ENCODE data around the gene FOXA3. TPM values are rescaled to one million over a fixed set of nuclear protein-coding genes. Genes with fewer than 3 reads are reported as not detected.
A peak's percentile ranks its signal among the peaks of the same experiment; 100 is the strongest.

Gene FOXA3
- total RNA-seq, 1 experiment from 2014 or later, result 5.8 TPM

DNA sequence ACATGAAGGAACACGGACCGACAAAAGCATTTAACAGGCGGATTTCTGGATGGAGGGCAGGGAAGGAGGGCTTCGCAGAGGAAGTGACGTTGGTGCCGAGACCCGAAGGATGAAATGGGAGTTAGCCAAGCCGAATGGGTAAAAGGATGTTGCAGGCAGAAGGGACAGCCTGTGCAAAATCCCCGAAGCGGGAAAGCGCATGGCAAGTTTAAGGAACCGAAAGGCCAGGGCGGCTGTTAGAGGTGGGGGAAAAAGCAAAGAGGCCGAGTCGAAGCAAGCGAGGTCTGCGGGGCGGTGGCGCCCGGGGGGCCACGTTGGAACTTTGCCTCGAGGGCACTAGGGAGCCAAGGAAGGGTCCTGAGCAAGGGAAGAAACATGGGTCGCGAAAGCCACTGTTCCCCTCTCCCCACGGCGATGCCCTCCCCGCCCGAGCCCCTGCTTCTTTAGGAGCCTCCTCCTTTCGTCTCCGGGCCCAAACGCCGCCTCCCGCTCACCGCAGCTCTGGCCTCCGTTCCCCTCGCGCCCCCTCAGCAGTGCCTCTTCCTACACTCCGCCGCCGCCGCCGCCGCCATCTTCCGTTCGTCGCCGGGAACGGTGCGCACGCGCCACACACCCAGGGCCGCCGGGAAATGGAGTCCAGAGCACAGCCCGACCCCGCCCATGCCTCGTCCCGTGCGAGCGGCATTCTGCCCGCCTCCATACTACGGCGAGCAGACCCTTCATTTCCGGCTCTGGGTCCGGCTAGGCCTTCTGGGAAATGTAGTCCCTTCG lies 1.4 kb upstream of the FOXA3 start, which contains the start of gene SYMPK:
TSS of gene SYMPK (minus strand) at position 584 of the 771 bp plus-strand sequence. CDS start 8,652 bp downstream, outside the sequence.
- Histone ChIP-seq H3K4me3 (replicated peaks in 1 of 2; ENCODE audit: low read depth in 1 of 2, low read length in 2 of 2) (peak within 1 kb of the TSS; percentile 91 to 93), H2AFZ (ENCODE audit: low read depth, low read length, poor library complexity, severe bottlenecking) (peak within 1 kb of the TSS; percentile 29), H3K79me2 (ENCODE audit: insufficient read depth, low read length) (peaks cover 50% of the 10 kb centered on the region), H3K27ac (ENCODE audit: low read depth, low read length) (peak within 1 kb of the TSS; percentile 91), H3K9me2 (ENCODE audit: insufficient read depth) (no peaks in the 10 kb centered on the region), H3K9me3 (ENCODE audit: control insufficient read depth in 1 of 2, insufficient read depth in 1 of 2, low read depth in 1 of 2, low read length in 2 of 2) (no peaks in the 10 kb centered on the region), H4K20me1 (ENCODE audit: insufficient read depth) (no peaks in the 10 kb centered on the region), H3K4me1 (ENCODE audit: control insufficient read depth in 1 of 2, insufficient read depth in 2 of 2, low read length in 2 of 2) (peaks cover 11 to 35% of the 10 kb centered on the region in 2 experiments), H3K9ac (ENCODE audit: low read length) (peak within 1 kb of the TSS; percentile 92), H3K36me3 (ENCODE audit: control insufficient read depth in 1 of 2, insufficient read depth in 2 of 2, low read length in 2 of 2) (peaks cover 11 to 15% of the 10 kb centered on the region in 2 experiments; a peak in 3 of 4 replicates), H3K27me3 (ENCODE audit: insufficient read depth, low read length) (no peaks in the 10 kb centered on the region), H3K4me2 (ENCODE audit: low read length) (peak within 1 kb of the TSS; percentile 81)
- intact Hi-C loops (cut with micrococcal nuclease), result loop anchor here (1.0 kb wide), 1 partner anchor 24 kb away; the partner anchor contains the start of gene IRF2BP1
- ATAC-seq (peak; percentile 91), DNase-seq (ENCODE audit: low read depth, low spot score) (peak; percentile 96)
- TSS peak; percentile 60 for BruUV-seq (replicated peaks)
- ChIA-PET RAD21 (ENCODE audit: low non-redundant PET in 1 of 2, low total read pairs in 2 of 2, uncharacterized antibody in 2 of 2, unreplicated experiment in 2 of 2) (interaction anchor here in 1 of 2 experiments (1.3 kb wide), 1 partner anchor 19 kb away, joined by 4 read pairs; no protein-coding TSS in a partner anchor), CTCF (interaction anchor here (0.5 to 3.6 kb wide), 12 partner anchors 13 to 216 kb away, joined by 3 to 45 read pairs (median 6); partner anchors contain the start of genes IGFL4, IRF2BP1, MYPOP and SIX5), POLR2A (interaction anchor here (0.6 to 2.9 kb wide), 13 partner anchors 10 to 132 kb away, joined by 3 to 24 read pairs (median 3); partner anchors contain the start of genes CCDC61, IRF2BP1, MYPOP and NANOS2)
- TF ChIP-seq SIN3A (IDR thresholded peaks at IDR 0.05; ENCODE audit: low read depth) (no peak; the same call in 1 of the 2 replicates), ZFX (IDR thresholded peaks at IDR 0.05) (peak; percentile 9; the same call in 1 of the 2 replicates), CEBPB (IDR thresholded peaks at IDR 0.05; ENCODE audit: low read depth) (no peak), EZH2 (IDR thresholded peaks at IDR 0.05) (no peak), ZNF274 (IDR thresholded peaks at IDR 0.05; ENCODE audit: low read depth, low read length) (no peak), POLR2A (IDR thresholded peaks at IDR 0.05; ENCODE audit: borderline replicate concordance, extremely low read depth, insufficient read depth, insufficient read length) (peak; percentile 52), POLR2AphosphoS5 (IDR thresholded peaks at IDR 0.05; ENCODE audit: low read depth, low read length) (peak; percentile 71), SP1 (IDR thresholded peaks at IDR 0.05; ENCODE audit: low read depth) (peak; percentile 87), EGR1 (IDR thresholded peaks at IDR 0.05; ENCODE audit: low read depth) (no peak), SRF (IDR thresholded peaks at IDR 0.05; ENCODE audit: low read depth) (no peak), CBX3 (IDR thresholded peaks at IDR 0.05; ENCODE audit: low read depth) (no peak), ELF1 (IDR thresholded peaks at IDR 0.05; ENCODE audit: borderline replicate concordance, low read depth) (no peak; the same call in 1 of the 2 replicates), RAD21 (IDR thresholded peaks at IDR 0.05; ENCODE audit: low read depth) (no peak), YY1 (IDR thresholded peaks at IDR 0.05; ENCODE audit: extremely low read depth, insufficient replicate concordance, low read depth, low read length) (peak; percentile 94), FOSL1 (IDR thresholded peaks at IDR 0.05; ENCODE audit: low read depth) (no peak), JUND (IDR thresholded peaks at IDR 0.05) (no peak)
- TF ChIP-seq, protein P1, sequence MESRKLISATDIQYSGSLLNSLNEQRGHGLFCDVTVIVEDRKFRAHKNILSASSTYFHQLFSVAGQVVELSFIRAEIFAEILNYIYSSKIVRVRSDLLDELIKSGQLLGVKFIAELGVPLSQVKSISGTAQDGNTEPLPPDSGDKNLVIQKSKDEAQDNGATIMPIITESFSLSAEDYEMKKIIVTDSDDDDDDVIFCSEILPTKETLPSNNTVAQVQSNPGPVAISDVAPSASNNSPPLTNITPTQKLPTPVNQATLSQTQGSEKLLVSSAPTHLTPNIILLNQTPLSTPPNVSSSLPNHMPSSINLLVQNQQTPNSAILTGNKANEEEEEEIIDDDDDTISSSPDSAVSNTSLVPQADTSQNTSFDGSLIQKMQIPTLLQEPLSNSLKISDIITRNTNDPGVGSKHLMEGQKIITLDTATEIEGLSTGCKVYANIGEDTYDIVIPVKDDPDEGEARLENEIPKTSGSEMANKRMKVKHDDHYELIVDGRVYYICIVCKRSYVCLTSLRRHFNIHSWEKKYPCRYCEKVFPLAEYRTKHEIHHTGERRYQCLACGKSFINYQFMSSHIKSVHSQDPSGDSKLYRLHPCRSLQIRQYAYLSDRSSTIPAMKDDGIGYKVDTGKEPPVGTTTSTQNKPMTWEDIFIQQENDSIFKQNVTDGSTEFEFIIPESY (IDR thresholded peaks at IDR 0.05; ENCODE audit: extremely low read depth, insufficient replicate concordance, low read length), result no peak
- TF ChIP-seq, protein P2, sequence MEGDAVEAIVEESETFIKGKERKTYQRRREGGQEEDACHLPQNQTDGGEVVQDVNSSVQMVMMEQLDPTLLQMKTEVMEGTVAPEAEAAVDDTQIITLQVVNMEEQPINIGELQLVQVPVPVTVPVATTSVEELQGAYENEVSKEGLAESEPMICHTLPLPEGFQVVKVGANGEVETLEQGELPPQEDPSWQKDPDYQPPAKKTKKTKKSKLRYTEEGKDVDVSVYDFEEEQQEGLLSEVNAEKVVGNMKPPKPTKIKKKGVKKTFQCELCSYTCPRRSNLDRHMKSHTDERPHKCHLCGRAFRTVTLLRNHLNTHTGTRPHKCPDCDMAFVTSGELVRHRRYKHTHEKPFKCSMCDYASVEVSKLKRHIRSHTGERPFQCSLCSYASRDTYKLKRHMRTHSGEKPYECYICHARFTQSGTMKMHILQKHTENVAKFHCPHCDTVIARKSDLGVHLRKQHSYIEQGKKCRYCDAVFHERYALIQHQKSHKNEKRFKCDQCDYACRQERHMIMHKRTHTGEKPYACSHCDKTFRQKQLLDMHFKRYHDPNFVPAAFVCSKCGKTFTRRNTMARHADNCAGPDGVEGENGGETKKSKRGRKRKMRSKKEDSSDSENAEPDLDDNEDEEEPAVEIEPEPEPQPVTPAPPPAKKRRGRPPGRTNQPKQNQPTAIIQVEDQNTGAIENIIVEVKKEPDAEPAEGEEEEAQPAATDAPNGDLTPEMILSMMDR (IDR thresholded peaks at IDR 0.05 in 2 of 3, conservative IDR thresholded peaks at IDR 0.05 in 1 of 3; ENCODE audit: borderline replicate concordance in 1 of 3, insufficient read depth in 1 of 3, low read depth in 2 of 3, low read length in 2 of 3), result no peak
- TF ChIP-seq, protein P3, sequence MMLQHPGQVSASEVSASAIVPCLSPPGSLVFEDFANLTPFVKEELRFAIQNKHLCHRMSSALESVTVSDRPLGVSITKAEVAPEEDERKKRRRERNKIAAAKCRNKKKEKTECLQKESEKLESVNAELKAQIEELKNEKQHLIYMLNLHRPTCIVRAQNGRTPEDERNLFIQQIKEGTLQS (IDR thresholded peaks at IDR 0.05), result no peak
